Gastroesophageal sphincter (tissue), 4 donors: Measurements from ENCODE around the gene NSUN2. TPM values are rescaled to one million over a fixed set of nuclear protein-coding genes. Genes with fewer than 3 reads are reported as not detected.
A peak's percentile ranks its signal among the peaks of the same experiment; 100 is the strongest.

Experiments
- ATAC-seq: fragments of 150-250 bp; one replicate; pipeline ENCODE4 v1.9.1; 2016; ENCODE audit warnings: mild to moderate bottlenecking, moderate library complexity
- H3K27ac ChIP-seq, 4 donors: fragments of 200-600 bp; sonication (generic) in 3 of 4; 1 replicate in 3 of 4; 2 replicates in 1 of 4; pipeline ENCODE4 v1.5.1; 2016 to 2019
- H3K27me3 ChIP-seq: fragments of 200-600 bp; sonication (generic); one replicate; pipeline ENCODE4 v1.5.1; 2019
- H3K36me3 ChIP-seq, 2 donors: fragments of 200-600 bp; sonication (generic); one replicate each; pipeline ENCODE4 v1.5.1; 2019; ENCODE audit warnings: control low read depth in 1 of 2
- H3K4me1 ChIP-seq, 3 donors: fragments of 200-600 bp; sonication (generic); 1 replicate in 2 of 3; 2 replicates in 1 of 3; pipeline ENCODE4 v1.5.1; 2016 to 2019; ENCODE audit warnings: control low read depth in 2 of 3
- H3K4me3 ChIP-seq, 2 donors: fragments of 200-600 bp; sonication (generic); one replicate each; pipeline ENCODE4 v1.5.1; 2019; ENCODE audit warnings: mild to moderate bottlenecking in 1 of 2, moderate library complexity in 1 of 2
- H3K9me3 ChIP-seq, 3 donors: fragments of 200-600 bp; sonication (generic); one replicate each; pipeline ENCODE4 v1.5.1; 2017 to 2019; ENCODE audit warnings: control low read depth in 2 of 3
- CTCF ChIP-seq, 4 experiments: fragments of 200-600 bp in 2 of 4; fragments of 450-650 bp in 2 of 4; sonication (generic) in 1 of 4; IDR thresholded peaks; one replicate each; pipeline ENCODE4 v1.5.1; 2017 to 2019; ENCODE audit warnings: antibody characterized with exemption in 4 of 4, mild to moderate bottlenecking in 2 of 4, moderate library complexity in 2 of 4
- EP300 ChIP-seq: sonication (generic); formaldehyde crosslinking; IDR thresholded peaks from one replicate; pipeline ENCODE4 v1.6.1; 2017; ENCODE audit warnings: antibody characterized with exemption, mild to moderate bottlenecking
- POLR2A ChIP-seq, 2 donors: fragments of 450-650 bp; IDR thresholded peaks; one replicate each; pipeline ENCODE4 v1.6.1; 2017; ENCODE audit warnings: antibody characterized with exemption in 2 of 2, mild to moderate bottlenecking in 2 of 2, moderate library complexity in 1 of 2
- POLR2AphosphoS5 ChIP-seq: sonication (generic); formaldehyde crosslinking; IDR thresholded peaks from one replicate; pipeline ENCODE4 v1.6.1; 2017; ENCODE audit warnings: antibody characterized with exemption
- WGBS, 2 donors: methylation state at CpG; one replicate each; pipeline ENCODE4 v1.1.5; 2018; ENCODE audit warnings: low coverage in 1 of 2; 5-methylcytosine and 5-hydroxymethylcytosine counted together
- total RNA-seq, 4 donors: library from RNA; depleted of rRNA; stranded (reverse); fragments of >200 nt; gene quantifications; one replicate each; pipeline ENCODE4 v1.1.0, GENCODE V29; 2016

The NSUN2 gene
- total RNA-seq, 4 donors from 2014 or later: 34.0 to 50.3 (median 43.6) TPM

DNA sequence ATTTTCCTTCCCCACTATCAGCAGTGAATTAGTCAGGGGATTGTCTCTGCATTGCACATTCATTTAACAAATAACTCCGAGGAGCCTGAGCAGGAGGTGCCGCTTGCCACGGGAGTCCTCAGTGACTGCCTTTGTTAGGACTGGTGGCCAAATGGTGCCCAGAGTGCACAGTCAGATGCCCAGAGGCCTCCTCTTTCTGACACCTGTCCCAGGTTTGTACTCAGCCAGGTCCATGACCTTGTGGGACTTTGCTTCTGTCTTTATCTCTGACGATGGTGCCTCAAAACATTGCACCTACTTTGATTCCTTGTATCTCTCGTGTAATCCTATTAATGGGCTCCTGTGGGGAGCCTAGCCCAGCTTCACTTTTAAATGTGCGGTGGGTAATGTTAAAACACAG is 4.7 kb upstream of the NSUN2 start:
- Histone ChIP-seq H3K9me3 (no peaks in the 10 kb centered on the region), H3K36me3 (no peaks in the 10 kb centered on the region), H3K27me3 (no peaks in the 10 kb centered on the region), H3K27ac (no peak overlapping the region), H3K4me1 (peaks cover 0 to 35% (median 0%) of the 10 kb centered on the region in 3 donors), H3K4me3 (no peak overlapping the region)
- 82 to 86% methylated on average over 6 of the region's 6 CpGs for WGBS, 2 donors
- ATAC-seq: no peak
- TF ChIP-seq POLR2A (IDR thresholded peaks at IDR 0.05) (no peak), POLR2AphosphoS5 (no peak), CTCF (IDR thresholded peaks at IDR 0.05) (no peak), EP300 (no peak)

- Histone ChIP-seq H3K27ac (no peak overlapping the region), H3K4me1 (peaks cover 0 to 39% (median 3%) of the 10 kb centered on the region in 3 donors), H3K36me3 (no peaks in the 10 kb centered on the region), H3K9me3 (no peaks in the 10 kb centered on the region), H3K4me3 (no peak overlapping the region), H3K27me3 (no peaks in the 10 kb centered on the region)
- no peak for TF ChIP-seq CTCF (IDR thresholded peaks at IDR 0.05)
- TF ChIP-seq POLR2AphosphoS5: no peak
- no peak for TF ChIP-seq EP300
- TF ChIP-seq POLR2A (IDR thresholded peaks at IDR 0.05): no peak
- WGBS, 2 donors: 80 to 89% methylated on average over 1 to 4 of the region's 10 CpGs
- ATAC-seq: no peak
These were observed 4.2 kb upstream of the NSUN2 start for GRCh38 chr5:6637022-6637421.

DNA sequence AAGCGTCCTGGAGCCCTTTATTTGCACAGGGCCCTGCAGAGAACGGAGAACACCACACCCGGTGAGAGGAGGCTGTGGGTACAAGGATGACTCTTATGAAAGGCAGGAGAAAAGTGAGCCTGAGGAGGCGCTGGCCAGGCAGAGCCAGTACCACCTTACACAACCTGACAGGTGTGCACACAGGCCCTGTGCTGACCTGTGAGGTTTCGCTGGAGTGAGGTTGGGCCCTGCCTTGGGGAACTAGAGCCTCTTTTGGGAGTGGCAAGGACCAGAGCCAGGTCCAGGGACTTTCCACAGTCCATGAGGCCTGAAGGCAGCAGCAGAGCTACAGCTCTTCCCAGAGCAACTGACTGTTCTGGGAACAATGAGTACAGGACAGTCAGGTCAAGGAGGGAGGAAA is 3.4 kb upstream of the NSUN2 start:
- no peaks in the 10 kb centered on the region for H3K27me3 ChIP-seq
- peaks cover 0 to 47% (median 10%) of the 10 kb centered on the region in 3 donors for H3K4me1 ChIP-seq
- no peaks in the 10 kb centered on the region for H3K9me3 ChIP-seq
- TF ChIP-seq EP300 (no peak), CTCF (IDR thresholded peaks at IDR 0.05) (no peak), POLR2AphosphoS5 (no peak), POLR2A (IDR thresholded peaks at IDR 0.05) (no peak)
- ATAC-seq: no peak
- no peak overlapping the region for H3K4me3 ChIP-seq
- peak overlapping the region in 2 of 4 donors; percentile 8 to 29 for H3K27ac ChIP-seq
- WGBS, 2 donors: no CpG with 5 or more reads among the region's 5 CpGs
- peaks cover 0 to 3% of the 10 kb centered on the region in 2 donors for H3K36me3 ChIP-seq

DNA sequence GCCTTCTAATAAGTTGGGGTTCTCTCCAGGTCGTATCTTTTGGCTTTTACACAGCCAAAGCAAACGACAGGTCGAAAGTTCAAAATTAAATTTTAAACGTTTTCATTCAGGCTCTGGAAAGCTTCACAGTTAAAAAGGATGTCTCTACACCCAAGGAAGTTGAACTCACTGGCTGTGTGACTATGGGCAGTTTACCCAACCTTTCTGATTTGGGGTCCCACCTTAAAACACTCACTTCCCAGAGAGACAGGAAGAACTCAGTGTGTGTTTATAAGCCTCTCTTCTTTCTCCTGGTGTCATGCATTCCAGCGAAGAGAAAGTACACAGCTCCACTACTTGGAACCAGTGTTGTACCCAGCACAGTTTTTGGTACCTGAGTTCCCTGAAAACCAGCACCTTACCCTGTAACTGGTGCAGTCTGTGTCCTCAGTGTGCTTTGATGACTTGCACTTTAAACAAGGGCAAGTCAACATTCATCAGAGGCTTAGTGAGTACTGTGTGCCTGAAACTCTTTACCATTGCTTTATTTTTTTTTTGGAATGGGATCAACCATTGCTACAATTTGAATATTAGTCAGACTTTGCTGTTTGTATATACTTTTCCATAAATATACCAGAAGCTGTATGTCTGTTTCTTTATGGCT is 2.1 kb upstream of the NSUN2 start:
- Histone ChIP-seq H3K4me1 (peaks cover 0 to 52% (median 12%) of the 10 kb centered on the region in 3 donors), H3K9me3 (no peaks in the 10 kb centered on the region), H3K4me3 (no peak overlapping the region), H3K27ac (no peak overlapping the region), H3K36me3 (peaks cover 0 to 17% of the 10 kb centered on the region in 2 donors), H3K27me3 (no peaks in the 10 kb centered on the region)
- TF ChIP-seq EP300: no peak
- TF ChIP-seq POLR2A (IDR thresholded peaks at IDR 0.05): no peak
- no peak for TF ChIP-seq POLR2AphosphoS5
- no peak for TF ChIP-seq CTCF (IDR thresholded peaks at IDR 0.05)
- no peak for ATAC-seq
- 38 to 61% methylated on average over 3 to 5 of the region's 5 CpGs for WGBS, 2 donors

GRCh38 chr5:6634306-6634705 is 1.5 kb upstream of the NSUN2 start:
- H3K4me3 ChIP-seq: peak overlapping the region; percentile 85 to 98
- TF ChIP-seq EP300: no peak
- no peak for TF ChIP-seq POLR2A (IDR thresholded peaks at IDR 0.05)
- no peak for TF ChIP-seq POLR2AphosphoS5
- TF ChIP-seq CTCF (IDR thresholded peaks at IDR 0.05): no peak
- 10 to 18% methylated on average over 4 to 6 of the region's 6 CpGs for WGBS, 2 donors
- H3K9me3 ChIP-seq: no peaks in the 10 kb centered on the region
- peaks cover 0 to 52% (median 12%) of the 10 kb centered on the region in 3 donors for H3K4me1 ChIP-seq
- H3K27me3 ChIP-seq: no peaks in the 10 kb centered on the region
- ATAC-seq: no peak
- H3K27ac ChIP-seq: peak overlapping the region in 1 of 4 donors; percentile 91
- peaks cover 0 to 23% of the 10 kb centered on the region in 2 donors for H3K36me3 ChIP-seq
